Tibial nerve (tissue), 4 donors: Measurements from ENCODE around the gene TRIM56. TPM values are rescaled to one million over a fixed set of nuclear protein-coding genes. Genes with fewer than 3 reads are reported as not detected.
"Not testable (repeated sequence)": the region's sequence is repeated elsewhere in the genome, so short reads cannot be mapped to it uniquely, and the experiment has no call there.

Source experiments
- DNase-seq, 2 donors: peaks; one replicate each; pipeline ENCODE4 v3.0.0-alpha.2; 2019; ENCODE audit warnings: low spot score in 2 of 2
- H3K27ac ChIP-seq, 4 donors: fragments of 200-600 bp; sonication (generic) in 3 of 4; one replicate each; pipeline ENCODE4 v1.5.1; 2017 to 2019; ENCODE audit warnings: mild to moderate bottlenecking in 1 of 4
- H3K27me3 ChIP-seq, 2 donors: fragments of 200-600 bp; sonication (generic) in 1 of 2; one replicate each; pipeline versions ENCODE4 v1.5.1 to v1.6.0; 2017 to 2019
- H3K36me3 ChIP-seq, 3 donors: fragments of 200-600 bp; sonication (generic); one replicate each; pipeline ENCODE4 v1.5.1; 2018 to 2019
- H3K4me1 ChIP-seq, 4 donors: fragments of 200-600 bp; sonication (generic) in 3 of 4; one replicate each; pipeline ENCODE4 v1.5.1; 2017 to 2019
- H3K4me3 ChIP-seq, 4 donors: fragments of 200-600 bp; sonication (generic) in 3 of 4; one replicate each; pipeline ENCODE4 v1.5.1; 2017 to 2019; ENCODE audit warnings: mild to moderate bottlenecking in 1 of 4, moderate library complexity in 1 of 4
- H3K9me3 ChIP-seq, 4 donors: fragments of 200-600 bp; sonication (generic) in 3 of 4; one replicate each; pipeline ENCODE4 v1.5.1; 2017 to 2019
- CTCF ChIP-seq, 5 experiments: fragments of 200-600 bp in 3 of 5; fragments of 450-650 bp in 2 of 5; sonication (generic) in 3 of 5; IDR thresholded peaks; one replicate each; pipeline ENCODE4 v1.5.1; 2016 to 2019; ENCODE audit warnings: antibody characterized with exemption in 5 of 5, mild to moderate bottlenecking in 3 of 5, moderate library complexity in 2 of 5
- EP300 ChIP-seq, 2 donors: sonication (generic); formaldehyde crosslinking; IDR thresholded peaks; one replicate each; pipeline ENCODE4 v1.6.1; 2017; ENCODE audit warnings: antibody characterized with exemption in 2 of 2, mild to moderate bottlenecking in 1 of 2
- POLR2A ChIP-seq, 2 donors: fragments of 450-650 bp; IDR thresholded peaks; one replicate each; pipeline ENCODE4 v1.6.1; 2017; ENCODE audit warnings: antibody characterized with exemption in 2 of 2, mild to moderate bottlenecking in 2 of 2, moderate library complexity in 2 of 2
- WGBS, 2 donors: methylation state at CpG; one replicate each; pipeline ENCODE4 v1.1.5; 2018; 5-methylcytosine and 5-hydroxymethylcytosine counted together
- total RNA-seq, 4 donors: library from RNA; depleted of rRNA; stranded (reverse); fragments of >200 nt; gene quantifications; one replicate each; pipeline ENCODE4 v1.1.0, GENCODE V29; 2016

Gene TRIM56
- total RNA-seq, 4 donors from 2014 or later = 18.6 to 32.4 (median 29.5) TPM

GRCh38 chr7:101075646-101076045 lies 9.6 kb upstream of the TRIM56 start:
- H3K9me3 ChIP-seq = no peaks in the 10 kb centered on the region
- no peak overlapping the region for H3K27ac ChIP-seq
- peaks cover 0 to 5% of the 10 kb centered on the region in 2 donors for H3K27me3 ChIP-seq
- TF ChIP-seq POLR2A (IDR thresholded peaks at IDR 0.05) = no peak
- TF ChIP-seq EP300 (IDR thresholded peaks at IDR 0.05) = no peak
- no peak for TF ChIP-seq CTCF (IDR thresholded peaks at IDR 0.05)
- H3K4me3 ChIP-seq = no peak overlapping the region
- DNase-seq = no peak
- peaks cover 0 to 4% (median 0%) of the 10 kb centered on the region in 4 donors for H3K4me1 ChIP-seq
- H3K36me3 ChIP-seq = no peaks in the 10 kb centered on the region
- 40 to 43% methylated on average over 3 of the region's 3 CpGs for WGBS, 2 donors

GRCh38 chr7:101076183-101076582 lies 9.1 kb upstream of the TRIM56 start:
- H3K4me3 ChIP-seq, H3K4me1 ChIP-seq, H3K9me3 ChIP-seq, DNase-seq, H3K36me3 ChIP-seq, H3K27me3 ChIP-seq, H3K27ac ChIP-seq: not testable (repeated sequence)
- WGBS, 2 donors = 62 to 75% methylated on average over 8 of the region's 8 CpGs

- Histone ChIP-seq H3K27me3 (no peaks in the 10 kb centered on the region), H3K4me1 (peaks cover 0 to 4% (median 0%) of the 10 kb centered on the region in 4 donors), H3K36me3 (no peaks in the 10 kb centered on the region), H3K9me3 (no peaks in the 10 kb centered on the region), H3K27ac (no peak overlapping the region), H3K4me3 (no peak overlapping the region)
- DNase-seq = peak; percentile 61 to 85
- 20 to 21% methylated on average over 13 of the region's 13 CpGs for WGBS, 2 donors
- TF ChIP-seq POLR2A (IDR thresholded peaks at IDR 0.05) (no peak), EP300 (IDR thresholded peaks at IDR 0.05) (no peak), CTCF (IDR thresholded peaks at IDR 0.05) (peak; percentile 64 to 86 (median 78))
Observed at GRCh38 chr7:101077303-101078086, 7.8 kb upstream of the TRIM56 start.

- Histone ChIP-seq H3K36me3 (no peaks in the 10 kb centered on the region), H3K4me3 (no peak overlapping the region), H3K27me3 (no peaks in the 10 kb centered on the region), H3K4me1 (peaks cover 0 to 18% (median 2%) of the 10 kb centered on the region in 4 donors), H3K9me3 (no peaks in the 10 kb centered on the region), H3K27ac (no peak overlapping the region)
- TF ChIP-seq POLR2A (IDR thresholded peaks at IDR 0.05) (no peak), EP300 (IDR thresholded peaks at IDR 0.05) (no peak), CTCF (IDR thresholded peaks at IDR 0.05) (no peak)
- DNase-seq = no peak
- WGBS, 2 donors = 56 to 59% methylated on average over 1 of the region's 1 CpG
Observed at GRCh38 chr7:101081432-101081831, 3.8 kb upstream of the TRIM56 start.

GRCh38 chr7:101084865-101085161 lies 468 bp upstream of the TRIM56 start:
- no peak for DNase-seq
- Histone ChIP-seq H3K27ac (peak overlapping the region; percentile 74 to 96 (median 92)), H3K27me3 (no peaks in the 10 kb centered on the region), H3K9me3 (no peaks in the 10 kb centered on the region), H3K4me1 (peaks cover 0 to 39% (median 10%) of the 10 kb centered on the region in 4 donors), H3K4me3 (peak overlapping the region; percentile 59 to 86 (median 70)), H3K36me3 (peaks cover 0 to 32% (median 22%) of the 10 kb centered on the region in 3 donors)
- WGBS, 2 donors = 64 to 74% methylated on average over 5 of the region's 5 CpGs
- TF ChIP-seq CTCF (IDR thresholded peaks at IDR 0.05) (no peak), POLR2A (IDR thresholded peaks at IDR 0.05) (no peak), EP300 (IDR thresholded peaks at IDR 0.05) (no peak)
